Common myeloid progenitor, CD34-positive (primary cell): ENCODE measurements around the gene FKBP2.

Experiments used
- CTCF ChIA-PET: fragments of 350-600 bp; sonication (Branson Sonifier 250); formaldehyde crosslinking; loops from one replicate; lab custom pipeline; 2021; ENCODE audit warnings: antibody characterized with exemption; lab: Charles Lee
- POLR2A ChIA-PET: fragments of 350-600 bp; sonication (Branson Sonifier 250); formaldehyde crosslinking; loops from one replicate; lab custom pipeline; 2021; ENCODE audit warnings: antibody characterized with exemption; lab: Charles Lee
- DNase-seq, 3 donors: peaks; one replicate each; pipeline versions ENCODE4 v3.0.0 to v3.0.0-alpha.2; 2013
- H3K27ac ChIP-seq, 2 experiments: 1 replicate in 1 of 2; 2 replicates in 1 of 2; pipeline ENCODE4 v1.7.0; 2013; ENCODE audit warnings: inconsistent platforms in 2 of 2, low read length in 2 of 2, mild to moderate bottlenecking in 2 of 2, low read depth in 1 of 2, moderate library complexity in 1 of 2; ENCODE audit not compliant: severe bottlenecking in 2 of 2, insufficient read depth in 1 of 2, poor library complexity in 1 of 2
- H3K27me3 ChIP-seq, 5 experiments: replicated peaks in 2 of 5; 1 replicate in 3 of 5; 2 replicates in 2 of 5; pipeline versions ENCODE4 v1.6.1 to v1.7.0; 2013; ENCODE audit warnings: low read length in 4 of 5, mild to moderate bottlenecking in 2 of 5, moderate library complexity in 2 of 5, inconsistent platforms in 1 of 5; ENCODE audit not compliant: insufficient read depth in 5 of 5, control insufficient read depth in 4 of 5
- H3K36me3 ChIP-seq, 4 experiments: 1 replicate in 2 of 4; 2 replicates in 2 of 4; pipeline versions ENCODE4 v1.6.1 to v1.7.0; 2013; ENCODE audit warnings: low read length in 3 of 4, control low read depth in 1 of 4, mild to moderate bottlenecking in 1 of 4; ENCODE audit not compliant: control insufficient read depth in 4 of 4, insufficient read depth in 4 of 4
- H3K4me1 ChIP-seq, 4 experiments: 1 replicate in 3 of 4; 2 replicates in 1 of 4; pipeline versions ENCODE4 v1.6.1 to v1.7.1; 2013; ENCODE audit warnings: low read length in 3 of 4, mild to moderate bottlenecking in 3 of 4, control low read depth in 1 of 4, inconsistent platforms in 1 of 4, moderate library complexity in 1 of 4; ENCODE audit not compliant: control insufficient read depth in 4 of 4, insufficient read depth in 4 of 4; ENCODE audit errors: control extremely low read depth in 1 of 4
- H3K4me3 ChIP-seq, 7 experiments: 1 replicate in 4 of 7; 2 replicates in 3 of 7; pipeline versions ENCODE4 v1.5.1 to v1.7.0; 2013; ENCODE audit warnings: mild to moderate bottlenecking in 7 of 7, low read length in 6 of 7, moderate library complexity in 6 of 7, inconsistent platforms in 2 of 7, low read depth in 2 of 7, control low read depth in 1 of 7; ENCODE audit not compliant: insufficient read depth in 4 of 7, control insufficient read depth in 1 of 7; ENCODE audit errors: extremely low read depth in 1 of 7
- H3K9me3 ChIP-seq, 5 experiments: 1 replicate in 4 of 5; 2 replicates in 1 of 5; pipeline versions ENCODE4 v1.6.1 to v1.7.1; 2013; ENCODE audit warnings: low read length in 4 of 5, mild to moderate bottlenecking in 2 of 5, inconsistent platforms in 1 of 5, low read depth in 1 of 5, moderate library complexity in 1 of 5; ENCODE audit not compliant: control insufficient read depth in 4 of 5, insufficient read depth in 2 of 5; ENCODE audit errors: control extremely low read depth in 1 of 5
- WGBS: methylation state at CpG from one replicate; pipeline ENCODE4 v1.1.5; 2013; ENCODE audit not compliant: insufficient coverage; 5-methylcytosine and 5-hydroxymethylcytosine counted together

Gene FKBP2

DNA sequence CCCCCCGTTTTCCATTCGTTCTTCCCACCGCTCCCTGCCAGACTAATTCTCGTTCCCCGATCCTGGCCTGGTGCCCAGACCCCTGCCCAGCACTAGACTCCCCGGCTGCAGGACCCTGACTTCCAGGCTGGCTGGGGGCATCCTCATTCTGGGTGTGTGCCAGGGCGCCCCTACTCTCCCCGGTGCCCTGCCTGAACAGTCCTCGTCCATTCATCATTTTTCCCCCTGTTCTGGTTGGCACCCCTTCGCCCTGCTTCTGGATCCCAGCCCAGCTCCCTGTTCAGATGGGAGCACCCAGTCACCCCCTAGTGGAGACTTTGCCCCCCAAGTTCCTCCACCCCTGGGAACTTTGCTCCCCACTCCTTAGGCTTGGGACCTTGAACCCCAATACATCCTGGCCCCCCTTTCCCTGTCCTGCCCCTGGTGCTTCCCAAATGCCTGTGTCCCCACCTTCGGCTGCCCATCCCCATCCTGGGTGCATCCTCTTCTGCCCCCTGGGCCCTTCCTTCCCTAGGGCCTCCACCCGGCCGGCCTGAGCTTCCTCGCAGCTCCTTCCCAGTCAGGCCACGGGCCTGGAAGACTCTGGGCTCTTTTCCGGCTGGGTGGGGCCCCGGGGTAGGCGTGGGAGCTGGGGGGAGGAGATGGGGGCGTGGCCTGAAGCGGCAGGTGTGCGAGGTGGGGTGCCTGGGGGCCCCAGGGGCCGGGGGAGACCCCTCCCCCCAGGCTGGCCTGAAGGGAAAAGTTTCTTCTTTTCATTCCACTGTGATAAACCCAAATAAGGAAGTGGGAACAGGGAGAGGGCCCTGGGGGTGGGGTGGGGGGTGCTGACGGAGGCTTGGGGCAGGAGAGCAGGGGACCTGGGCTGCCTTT lies 11.3 kb downstream of the FKBP2 start:
- no peaks in the 10 kb centered on the region for H3K9me3 ChIP-seq
- DNase-seq, result peak in 2 of 3 donors; percentile 21 to 25
- POLR2A ChIA-PET, result interaction anchor here (0.6 to 0.7 kb wide), 2 partner anchors 8 to 17 kb away, joined by 3 to 4 read pairs; no protein-coding TSS in a partner anchor
- H3K27me3 ChIP-seq, result no peaks in the 10 kb centered on the region
- H3K4me1 ChIP-seq, result peaks cover 0 to 49% (median 47%) of the 10 kb centered on the region in 4 experiments
- WGBS, result 5% methylated on average over 13 of the region's 23 CpGs
- H3K27ac ChIP-seq, result peak overlapping the region in 1 of 2 experiments; percentile 25
- H3K36me3 ChIP-seq, result peaks cover 0 to 29% (median 17%) of the 10 kb centered on the region in 4 experiments
- H3K4me3 ChIP-seq, result peak overlapping the region; percentile 46 to 85 (median 75)
- CTCF ChIA-PET, result interaction anchor here (0.7 to 12.2 kb wide), 9 partner anchors 9 to 103 kb away, joined by 3 to 177 read pairs (median 9); partner anchors contain the start of genes CATSPERZ and FERMT3

DNA sequence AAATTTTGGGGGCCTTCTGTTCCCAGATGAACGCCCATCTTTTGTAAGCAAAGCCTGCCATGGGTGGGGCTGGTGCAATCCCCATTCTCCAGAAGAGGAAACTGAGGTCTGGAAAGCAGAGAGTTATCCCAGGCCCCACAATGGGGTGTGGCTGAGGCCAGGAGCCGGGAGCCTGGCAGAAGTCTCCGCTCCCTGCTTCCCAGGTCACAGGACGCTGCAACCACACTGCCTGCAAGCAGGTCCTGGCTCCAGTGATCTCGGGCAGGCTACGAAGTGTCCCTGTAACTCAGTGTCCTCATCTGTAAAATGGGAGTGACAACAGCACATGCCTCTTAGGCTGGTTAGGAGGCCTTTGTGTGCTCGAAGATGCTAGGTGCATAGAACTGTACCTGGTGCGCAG lies 12.1 kb downstream of the FKBP2 start:
- H3K4me1 ChIP-seq, result peaks cover 0 to 42% (median 40%) of the 10 kb centered on the region in 4 experiments
- no peak for DNase-seq
- H3K27ac ChIP-seq, result peak overlapping the region in 1 of 2 experiments; percentile 25
- no peaks in the 10 kb centered on the region for H3K27me3 ChIP-seq
- CTCF ChIA-PET, result interaction anchor here (3.6 to 12.2 kb wide), 4 partner anchors 14 to 48 kb away, joined by 16 to 177 read pairs (median 62); partner anchors contain the start of gene FERMT3
- POLR2A ChIA-PET, result no interaction called here
- WGBS, result 86% methylated on average over 7 of the region's 8 CpGs
- no peaks in the 10 kb centered on the region for H3K9me3 ChIP-seq
- H3K36me3 ChIP-seq, result peaks cover 0 to 32% (median 18%) of the 10 kb centered on the region in 4 experiments
- H3K4me3 ChIP-seq, result peak overlapping the region in 1 of 7 experiments; percentile 85

DNA sequence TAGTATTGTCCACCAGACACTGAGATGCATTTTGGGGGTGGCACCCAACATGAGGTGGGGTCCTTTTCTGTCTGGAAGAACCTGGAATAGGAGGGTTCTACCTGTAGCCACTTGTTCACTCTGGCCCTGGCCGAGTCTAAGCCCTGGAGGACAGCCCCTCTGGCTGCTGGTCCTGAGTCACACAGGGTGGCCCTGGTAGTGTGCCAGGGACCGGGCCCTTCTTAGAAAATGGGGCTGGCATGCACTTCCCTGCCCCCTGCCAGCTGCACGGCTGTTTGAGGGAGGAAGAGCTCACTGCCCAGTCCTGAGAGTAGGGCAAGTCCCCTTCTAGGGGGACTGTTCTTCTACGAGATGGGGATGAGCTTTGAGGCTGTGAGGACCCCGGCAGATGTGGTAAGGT lies 12.6 kb downstream of the FKBP2 start:
- no peaks in the 10 kb centered on the region for H3K9me3 ChIP-seq
- H3K27ac ChIP-seq, result no peak overlapping the region
- DNase-seq, result no peak
- WGBS, result 93% methylated on average over 4 of the region's 5 CpGs
- ChIA-PET CTCF (interaction anchor here (1.2 to 3.7 kb wide), 4 partner anchors 11 to 49 kb away, joined by 4 to 18 read pairs (median 12); partner anchors contain the start of gene CATSPERZ), POLR2A (interaction anchor here (0.6 kb wide), 1 partner anchor 34 kb away, joined by 3 read pairs; no protein-coding TSS in a partner anchor)
- H3K27me3 ChIP-seq, result no peaks in the 10 kb centered on the region
- peaks cover 0 to 36% (median 20%) of the 10 kb centered on the region in 4 experiments for H3K36me3 ChIP-seq
- peaks cover 0 to 39% (median 39%) of the 10 kb centered on the region in 4 experiments for H3K4me1 ChIP-seq
- no peak overlapping the region for H3K4me3 ChIP-seq

DNA sequence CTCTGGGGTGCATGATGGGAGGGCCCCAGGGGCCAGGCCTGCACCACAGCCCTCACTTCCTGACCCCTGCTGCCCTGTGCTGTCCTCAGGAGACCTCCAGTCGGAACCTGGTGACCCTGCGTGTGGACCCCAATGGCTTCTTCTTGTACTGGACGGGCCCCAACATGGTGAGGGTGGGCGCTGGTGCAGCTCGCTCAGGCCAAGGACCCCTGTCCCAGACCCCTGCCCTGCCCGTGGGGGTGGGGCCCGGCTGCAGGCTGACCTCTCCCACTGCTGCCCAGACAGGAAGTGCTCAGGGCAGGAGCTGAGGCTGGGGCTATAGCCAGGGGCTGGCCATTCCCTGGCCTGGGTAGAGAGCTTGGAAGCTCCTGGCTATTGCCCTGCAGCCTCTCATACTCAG lies 13.4 kb downstream of the FKBP2 start:
- WGBS, result 97% methylated on average over 6 of the region's 7 CpGs
- H3K9me3 ChIP-seq, result no peaks in the 10 kb centered on the region
- H3K4me3 ChIP-seq, result no peak overlapping the region
- H3K27me3 ChIP-seq, result no peaks in the 10 kb centered on the region
- ChIA-PET CTCF (interaction anchor here (1.0 to 3.7 kb wide), 5 partner anchors 10 to 50 kb away, joined by 4 to 18 read pairs (median 9); partner anchors contain the start of gene CATSPERZ), POLR2A (interaction anchor here (0.6 kb wide), 1 partner anchor 33 kb away, joined by 3 read pairs; no protein-coding TSS in a partner anchor)
- peaks cover under 1 to 44% (median 28%) of the 10 kb centered on the region in 4 experiments for H3K36me3 ChIP-seq
- no peak overlapping the region for H3K27ac ChIP-seq
- H3K4me1 ChIP-seq, result peaks cover 0 to 35% (median 32%) of the 10 kb centered on the region in 4 experiments
- DNase-seq, result no peak

DNA sequence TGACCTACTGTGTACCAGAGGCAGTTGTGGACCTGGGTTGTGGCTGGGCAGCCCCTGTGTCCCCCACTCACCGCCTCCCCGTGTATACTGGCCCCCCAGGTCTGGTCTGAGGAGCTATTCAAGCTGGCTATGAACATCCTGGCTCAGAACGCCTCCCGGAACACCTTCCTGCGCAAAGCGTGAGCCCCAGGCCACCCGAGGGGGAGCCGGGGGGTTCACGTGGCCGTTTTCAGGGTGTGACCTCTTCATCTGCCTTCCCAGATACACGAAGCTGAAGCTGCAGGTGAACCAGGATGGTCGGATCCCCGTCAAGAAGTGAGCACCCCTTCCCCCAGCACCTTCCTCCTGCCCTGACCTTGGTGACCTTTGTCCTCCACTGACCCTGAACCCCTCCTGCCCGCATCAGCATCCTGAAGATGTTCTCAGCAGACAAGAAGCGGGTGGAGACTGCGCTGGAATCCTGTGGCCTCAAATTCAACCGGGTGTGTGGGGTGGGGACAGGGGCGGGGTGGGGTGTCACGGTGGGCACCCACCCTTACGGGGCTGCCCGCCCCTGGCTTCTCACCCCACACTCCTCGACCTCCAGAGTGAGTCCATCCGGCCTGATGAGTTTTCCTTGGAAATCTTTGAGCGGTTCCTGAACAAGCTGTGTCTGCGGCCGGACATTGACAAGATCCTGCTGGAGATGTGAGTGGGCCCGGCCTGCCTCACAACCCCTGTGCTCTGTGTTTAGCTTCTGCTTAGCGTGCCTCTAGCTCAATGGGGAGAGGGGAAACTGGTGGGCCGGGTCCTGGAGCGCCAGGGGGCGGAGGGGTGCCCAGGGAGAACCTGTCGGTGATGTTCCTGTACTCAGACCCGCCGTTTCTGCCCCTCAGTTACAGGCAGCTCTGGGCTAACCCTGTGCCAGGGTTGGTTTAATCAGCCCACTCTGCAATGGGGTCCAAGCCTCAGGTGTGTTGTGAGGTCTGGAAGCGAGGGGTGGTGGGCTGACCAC lies 14.5 kb downstream of the FKBP2 start:
- ChIA-PET POLR2A (no interaction called here), CTCF (interaction anchor here (1.1 to 3.7 kb wide), 7 partner anchors 9 to 55 kb away, joined by 3 to 18 read pairs (median 5); no protein-coding TSS in a partner anchor)
- Histone ChIP-seq H3K9me3 (no peaks in the 10 kb centered on the region), H3K27me3 (no peaks in the 10 kb centered on the region), H3K27ac (no peak overlapping the region), H3K4me1 (peaks cover 0 to 24% (median 20%) of the 10 kb centered on the region in 4 experiments), H3K36me3 (peaks cover 3 to 55% (median 34%) of the 10 kb centered on the region in 4 experiments), H3K4me3 (no peak overlapping the region)
- DNase-seq, result no peak
- WGBS, result 97% methylated on average over 29 of the region's 35 CpGs

DNA sequence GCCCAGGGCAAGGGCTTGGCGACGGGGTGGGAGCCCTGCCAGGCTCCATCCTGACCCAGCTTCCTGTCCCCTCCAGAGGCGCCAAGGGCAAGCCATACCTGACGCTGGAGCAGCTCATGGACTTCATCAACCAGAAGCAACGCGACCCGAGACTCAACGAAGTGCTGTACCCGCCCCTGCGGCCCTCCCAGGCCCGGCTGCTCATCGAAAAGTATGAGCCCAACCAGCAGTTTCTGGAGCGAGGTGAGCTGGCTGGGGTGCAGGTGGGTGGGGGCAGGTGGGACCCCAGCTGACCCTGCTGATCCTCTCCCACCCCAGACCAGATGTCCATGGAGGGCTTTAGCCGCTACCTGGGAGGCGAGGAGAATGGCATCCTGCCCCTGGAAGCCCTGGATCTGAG lies 15.4 kb downstream of the FKBP2 start:
- Histone ChIP-seq H3K4me1 (peaks cover 0 to 17% (median 14%) of the 10 kb centered on the region in 4 experiments), H3K27ac (no peak overlapping the region), H3K9me3 (no peaks in the 10 kb centered on the region), H3K27me3 (no peaks in the 10 kb centered on the region), H3K36me3 (peaks cover 3 to 59% (median 34%) of the 10 kb centered on the region in 4 experiments), H3K4me3 (no peak overlapping the region)
- CTCF ChIA-PET, result interaction anchor here (1.1 to 3.7 kb wide), 7 partner anchors 8 to 56 kb away, joined by 3 to 18 read pairs (median 5); partner anchors contain the start of gene FERMT3
- WGBS, result 91% methylated on average over 12 of the region's 15 CpGs
- no peak for DNase-seq
- POLR2A ChIA-PET, result no interaction called here
